ENCODE results near the gene ALK.

ALK gene

DNA sequence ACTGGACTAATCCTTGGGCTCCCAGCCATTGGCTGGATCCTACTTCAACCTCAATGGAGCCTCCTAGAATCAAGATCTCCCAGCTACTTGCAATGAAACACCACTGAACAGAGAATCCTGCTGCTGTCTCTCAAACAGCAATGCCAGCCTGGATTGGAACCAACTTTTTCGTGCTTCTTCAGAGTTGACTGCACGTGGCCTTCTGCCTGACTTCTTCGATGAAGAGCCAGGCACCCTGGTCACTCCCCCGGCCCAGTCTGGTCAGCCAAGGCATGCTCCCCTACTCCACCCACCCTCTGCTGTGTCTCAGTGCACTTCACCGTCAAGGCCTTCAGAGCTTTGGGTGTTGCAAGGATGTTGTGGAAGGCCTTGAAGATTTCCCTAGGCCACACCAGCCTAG, 657.5 kb downstream of the ALK start:
- Histone ChIP-seq H3K27ac (ENCODE audit: extremely low read depth, low read depth, low read length) (no peak overlapping the region), H3K36me3 (ENCODE audit: control insufficient read depth in 2 of 2, insufficient read depth in 1 of 2, low read length in 2 of 2) (no peaks in the 10 kb centered on the region), H3K9me3 (ENCODE audit: control insufficient read depth, insufficient read depth, low read depth, low read length) (no peaks in the 10 kb centered on the region), H3K4me1 (ENCODE audit: control insufficient read depth, insufficient read depth, low read length) (peaks cover 5% of the 10 kb centered on the region), H3K4me3 (ENCODE audit: low read depth, low read length) (no peak overlapping the region)
- ChIA-PET CTCF (no interaction called here), POLR2A (no interaction called here)
- TF ChIP-seq, protein P1, sequence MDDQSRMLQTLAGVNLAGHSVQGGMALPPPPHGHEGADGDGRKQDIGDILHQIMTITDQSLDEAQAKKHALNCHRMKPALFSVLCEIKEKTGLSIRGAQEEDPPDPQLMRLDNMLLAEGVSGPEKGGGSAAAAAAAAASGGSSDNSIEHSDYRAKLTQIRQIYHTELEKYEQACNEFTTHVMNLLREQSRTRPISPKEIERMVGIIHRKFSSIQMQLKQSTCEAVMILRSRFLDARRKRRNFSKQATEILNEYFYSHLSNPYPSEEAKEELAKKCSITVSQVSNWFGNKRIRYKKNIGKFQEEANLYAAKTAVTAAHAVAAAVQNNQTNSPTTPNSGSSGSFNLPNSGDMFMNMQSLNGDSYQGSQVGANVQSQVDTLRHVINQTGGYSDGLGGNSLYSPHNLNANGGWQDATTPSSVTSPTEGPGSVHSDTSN (CRISPR knock-in tag; IDR thresholded peaks at IDR 0.05): no peak
- no peak for TF ChIP-seq ZNF248 (tag by site-specific recombination; IDR thresholded peaks at IDR 0.05)
- TF ChIP-seq ZNF747 (tag by site-specific recombination; IDR thresholded peaks at IDR 0.05): no peak
- no peak for TF ChIP-seq ZNF664 (tag by site-specific recombination; IDR thresholded peaks at IDR 0.05)
- TF ChIP-seq, protein P2, sequence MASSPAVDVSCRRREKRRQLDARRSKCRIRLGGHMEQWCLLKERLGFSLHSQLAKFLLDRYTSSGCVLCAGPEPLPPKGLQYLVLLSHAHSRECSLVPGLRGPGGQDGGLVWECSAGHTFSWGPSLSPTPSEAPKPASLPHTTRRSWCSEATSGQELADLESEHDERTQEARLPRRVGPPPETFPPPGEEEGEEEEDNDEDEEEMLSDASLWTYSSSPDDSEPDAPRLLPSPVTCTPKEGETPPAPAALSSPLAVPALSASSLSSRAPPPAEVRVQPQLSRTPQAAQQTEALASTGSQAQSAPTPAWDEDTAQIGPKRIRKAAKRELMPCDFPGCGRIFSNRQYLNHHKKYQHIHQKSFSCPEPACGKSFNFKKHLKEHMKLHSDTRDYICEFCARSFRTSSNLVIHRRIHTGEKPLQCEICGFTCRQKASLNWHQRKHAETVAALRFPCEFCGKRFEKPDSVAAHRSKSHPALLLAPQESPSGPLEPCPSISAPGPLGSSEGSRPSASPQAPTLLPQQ (tag by site-specific recombination; IDR thresholded peaks at IDR 0.05): no peak
- no peak for TF ChIP-seq FEZF1 (tag by site-specific recombination; IDR thresholded peaks at IDR 0.05)

DNA sequence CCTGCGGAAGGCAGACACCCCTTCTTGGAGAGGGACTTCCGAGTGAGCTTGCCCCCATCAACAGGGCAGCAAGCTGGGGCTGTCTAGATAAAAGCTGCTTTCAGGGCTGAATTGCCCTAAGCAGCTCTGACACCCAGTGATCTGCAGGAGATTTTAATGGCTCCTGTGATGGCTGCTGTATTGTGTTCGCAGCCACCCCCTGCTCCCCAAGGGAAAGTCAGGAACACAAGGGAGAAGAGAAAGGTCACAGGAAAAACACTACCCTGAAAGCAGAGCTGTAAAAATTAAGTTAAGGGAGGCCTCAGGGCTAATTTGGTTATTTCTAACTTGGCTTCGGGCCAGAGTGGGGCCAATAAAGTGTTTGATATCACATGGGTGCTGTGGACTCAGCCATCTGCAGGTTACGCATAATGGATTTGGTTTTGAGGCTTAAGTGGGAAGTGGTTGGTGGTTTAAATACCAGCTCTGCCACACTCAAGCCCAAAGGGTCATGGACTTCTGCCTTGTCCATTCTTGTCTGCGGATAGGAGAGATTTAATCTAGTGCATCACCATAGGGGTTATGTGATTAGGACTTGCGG, 658.6 kb downstream of the ALK start:
- ChIA-PET POLR2A (no interaction called here), CTCF (interaction anchor here (0.6 to 0.9 kb wide), 2 partner anchors 13 to 1246 kb away, joined by 3 to 6 read pairs; no protein-coding TSS in a partner anchor)
- Histone ChIP-seq H3K36me3 (ENCODE audit: control insufficient read depth in 2 of 2, insufficient read depth in 1 of 2, low read length in 2 of 2) (no peaks in the 10 kb centered on the region), H3K9me3 (ENCODE audit: control insufficient read depth, insufficient read depth, low read depth, low read length) (no peaks in the 10 kb centered on the region), H3K27ac (ENCODE audit: extremely low read depth, low read depth, low read length) (no peak overlapping the region; the same call in none of the 2 replicates), H3K4me1 (ENCODE audit: control insufficient read depth, insufficient read depth, low read length) (peaks cover 5% of the 10 kb centered on the region), H3K4me3 (ENCODE audit: low read depth, low read length) (no peak overlapping the region)
- TF ChIP-seq, protein P3, sequence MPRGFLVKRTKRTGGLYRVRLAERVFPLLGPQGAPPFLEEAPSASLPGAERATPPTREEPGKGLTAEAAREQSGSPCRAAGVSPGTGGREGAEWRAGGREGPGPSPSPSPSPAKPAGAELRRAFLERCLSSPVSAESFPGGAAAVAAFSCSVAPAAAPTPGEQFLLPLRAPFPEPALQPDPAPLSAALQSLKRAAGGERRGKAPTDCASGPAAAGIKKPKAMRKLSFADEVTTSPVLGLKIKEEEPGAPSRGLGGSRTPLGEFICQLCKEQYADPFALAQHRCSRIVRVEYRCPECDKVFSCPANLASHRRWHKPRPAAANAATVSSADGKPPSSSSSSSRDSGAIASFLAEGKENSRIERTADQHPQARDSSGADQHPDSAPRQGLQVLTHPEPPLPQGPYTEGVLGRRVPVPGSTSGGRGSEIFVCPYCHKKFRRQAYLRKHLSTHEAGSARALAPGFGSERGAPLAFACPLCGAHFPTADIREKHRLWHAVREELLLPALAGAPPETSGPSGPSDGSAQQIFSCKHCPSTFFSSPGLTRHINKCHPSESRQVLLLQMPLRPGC (tag by site-specific recombination; IDR thresholded peaks at IDR 0.05): no peak
- TF ChIP-seq YY2 (tag by site-specific recombination; IDR thresholded peaks at IDR 0.05) (no peak), ZXDB (tag by site-specific recombination; IDR thresholded peaks at IDR 0.05) (no peak), GLIS1 (tag by site-specific recombination; IDR thresholded peaks at IDR 0.05) (no peak), OSR2 (tag by site-specific recombination; IDR thresholded peaks at IDR 0.05) (peak; percentile 41; the same call in 1 of the 2 replicates), ZNF292 (tag by site-specific recombination; IDR thresholded peaks at IDR 0.05; ENCODE audit: borderline replicate concordance, low read depth) (no peak), IKZF3 (tag by site-specific recombination; IDR thresholded peaks at IDR 0.05) (0 out of 2 replicates have a peak, but pooled peaks have one; percentile 22), ZNF341 (tag by site-specific recombination; IDR thresholded peaks at IDR 0.05; ENCODE audit: low read depth) (peak; percentile 73), ZNF610 (tag by site-specific recombination; IDR thresholded peaks at IDR 0.05; ENCODE audit: borderline replicate concordance) (no peak), ZNF211 (tag by site-specific recombination; IDR thresholded peaks at IDR 0.05; ENCODE audit: low read depth) (no peak), ZNF23 (tag by site-specific recombination; IDR thresholded peaks at IDR 0.05; ENCODE audit: borderline replicate concordance) (no peak), ZNF423 (tag by site-specific recombination; IDR thresholded peaks at IDR 0.05) (0 out of 2 replicates have a peak, but pooled peaks have one; percentile 58)
- TF ChIP-seq, protein P4, sequence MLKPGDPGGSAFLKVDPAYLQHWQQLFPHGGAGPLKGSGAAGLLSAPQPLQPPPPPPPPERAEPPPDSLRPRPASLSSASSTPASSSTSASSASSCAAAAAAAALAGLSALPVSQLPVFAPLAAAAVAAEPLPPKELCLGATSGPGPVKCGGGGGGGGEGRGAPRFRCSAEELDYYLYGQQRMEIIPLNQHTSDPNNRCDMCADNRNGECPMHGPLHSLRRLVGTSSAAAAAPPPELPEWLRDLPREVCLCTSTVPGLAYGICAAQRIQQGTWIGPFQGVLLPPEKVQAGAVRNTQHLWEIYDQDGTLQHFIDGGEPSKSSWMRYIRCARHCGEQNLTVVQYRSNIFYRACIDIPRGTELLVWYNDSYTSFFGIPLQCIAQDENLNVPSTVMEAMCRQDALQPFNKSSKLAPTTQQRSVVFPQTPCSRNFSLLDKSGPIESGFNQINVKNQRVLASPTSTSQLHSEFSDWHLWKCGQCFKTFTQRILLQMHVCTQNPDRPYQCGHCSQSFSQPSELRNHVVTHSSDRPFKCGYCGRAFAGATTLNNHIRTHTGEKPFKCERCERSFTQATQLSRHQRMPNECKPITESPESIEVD (tag by site-specific recombination; IDR thresholded peaks at IDR 0.05): peak; percentile 51; the same call in 1 of the 2 replicates
- TF ChIP-seq, protein P5, sequence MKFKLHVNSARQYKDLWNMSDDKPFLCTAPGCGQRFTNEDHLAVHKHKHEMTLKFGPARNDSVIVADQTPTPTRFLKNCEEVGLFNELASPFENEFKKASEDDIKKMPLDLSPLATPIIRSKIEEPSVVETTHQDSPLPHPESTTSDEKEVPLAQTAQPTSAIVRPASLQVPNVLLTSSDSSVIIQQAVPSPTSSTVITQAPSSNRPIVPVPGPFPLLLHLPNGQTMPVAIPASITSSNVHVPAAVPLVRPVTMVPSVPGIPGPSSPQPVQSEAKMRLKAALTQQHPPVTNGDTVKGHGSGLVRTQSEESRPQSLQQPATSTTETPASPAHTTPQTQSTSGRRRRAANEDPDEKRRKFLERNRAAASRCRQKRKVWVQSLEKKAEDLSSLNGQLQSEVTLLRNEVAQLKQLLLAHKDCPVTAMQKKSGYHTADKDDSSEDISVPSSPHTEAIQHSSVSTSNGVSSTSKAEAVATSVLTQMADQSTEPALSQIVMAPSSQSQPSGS (tag by site-specific recombination; IDR thresholded peaks at IDR 0.05; ENCODE audit: low read depth): no peak
- TF ChIP-seq, protein P6, sequence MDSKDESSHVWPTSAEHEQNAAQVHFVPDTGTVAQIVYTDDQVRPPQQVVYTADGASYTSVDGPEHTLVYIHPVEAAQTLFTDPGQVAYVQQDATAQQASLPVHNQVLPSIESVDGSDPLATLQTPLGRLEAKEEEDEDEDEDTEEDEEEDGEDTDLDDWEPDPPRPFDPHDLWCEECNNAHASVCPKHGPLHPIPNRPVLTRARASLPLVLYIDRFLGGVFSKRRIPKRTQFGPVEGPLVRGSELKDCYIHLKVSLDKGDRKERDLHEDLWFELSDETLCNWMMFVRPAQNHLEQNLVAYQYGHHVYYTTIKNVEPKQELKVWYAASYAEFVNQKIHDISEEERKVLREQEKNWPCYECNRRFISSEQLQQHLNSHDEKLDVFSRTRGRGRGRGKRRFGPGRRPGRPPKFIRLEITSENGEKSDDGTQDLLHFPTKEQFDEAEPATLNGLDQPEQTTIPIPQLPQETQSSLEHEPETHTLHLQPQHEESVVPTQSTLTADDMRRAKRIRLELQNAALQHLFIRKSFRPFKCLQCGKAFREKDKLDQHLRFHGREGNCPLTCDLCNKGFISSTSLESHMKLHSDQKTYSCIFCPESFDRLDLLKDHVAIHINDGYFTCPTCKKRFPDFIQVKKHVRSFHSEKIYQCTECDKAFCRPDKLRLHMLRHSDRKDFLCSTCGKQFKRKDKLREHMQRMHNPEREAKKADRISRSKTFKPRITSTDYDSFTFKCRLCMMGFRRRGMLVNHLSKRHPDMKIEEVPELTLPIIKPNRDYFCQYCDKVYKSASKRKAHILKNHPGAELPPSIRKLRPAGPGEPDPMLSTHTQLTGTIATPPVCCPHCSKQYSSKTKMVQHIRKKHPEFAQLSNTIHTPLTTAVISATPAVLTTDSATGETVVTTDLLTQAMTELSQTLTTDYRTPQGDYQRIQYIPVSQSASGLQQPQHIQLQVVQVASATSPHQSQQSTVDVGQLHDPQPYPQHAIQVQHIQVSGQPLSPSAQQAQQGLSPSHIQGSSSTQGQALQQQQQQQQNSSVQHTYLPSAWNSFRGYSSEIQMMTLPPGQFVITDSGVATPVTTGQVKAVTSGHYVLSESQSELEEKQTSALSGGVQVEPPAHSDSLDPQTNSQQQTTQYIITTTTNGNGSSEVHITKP (tag by site-specific recombination; IDR thresholded peaks at IDR 0.05): no peak
- TF ChIP-seq, protein P2 (tag by site-specific recombination; IDR thresholded peaks at IDR 0.05): 0 out of 2 replicates have a peak, but pooled peaks have one; percentile 31

All from HEK293 (cell line).